ENCODE results near the gene SGMS2.

Gene SGMS2

GRCh38 chr4:107824350-107825071, at the start of gene SGMS2:
SGMS2 (plus strand) TSS chr4:107824932; CDS start chr4:107895554, 70,622 bp downstream.
- in situ Hi-C loops (cut with MboI; ENCODE audit: low sequenced_read_pairs) = no loop called here

- in situ Hi-C loops (cut with MboI; ENCODE audit: low sequenced_read_pairs) = no loop called here
These were observed 46.8 kb upstream of the SGMS2 start for GRCh38 chr4:107777890-107778289.

- in situ Hi-C loops (cut with MboI; ENCODE audit: low sequenced_read_pairs) = no loop called here
These were observed 45.8 kb upstream of the SGMS2 start for GRCh38 chr4:107778784-107779530.

- in situ Hi-C loops (cut with MboI; ENCODE audit: low sequenced_read_pairs) = no loop called here
These were observed 44.1 kb upstream of the SGMS2 start for GRCh38 chr4:107780665-107781064.

GRCh38 chr4:107791902-107792301, 32.8 kb upstream of the SGMS2 start:
- in situ Hi-C loops (cut with MboI; ENCODE audit: low sequenced_read_pairs) = no loop called here

- in situ Hi-C loops (cut with MboI; ENCODE audit: low sequenced_read_pairs) = no loop called here
These were observed 32.0 kb upstream of the SGMS2 start for GRCh38 chr4:107792711-107793110.

GRCh38 chr4:107793996-107794395, 30.7 kb upstream of the SGMS2 start:
- in situ Hi-C loops (cut with MboI; ENCODE audit: low sequenced_read_pairs) = no loop called here

GRCh38 chr4:107799669-107800450, 24.9 kb upstream of the SGMS2 start:
- in situ Hi-C loops (cut with MboI; ENCODE audit: low sequenced_read_pairs) = no loop called here

- in situ Hi-C loops (cut with MboI; ENCODE audit: low sequenced_read_pairs) = no loop called here
These were observed 24.0 kb upstream of the SGMS2 start for GRCh38 chr4:107800706-107801105.

GRCh38 chr4:107801766-107802211, 22.9 kb upstream of the SGMS2 start:
- in situ Hi-C loops (cut with MboI; ENCODE audit: low sequenced_read_pairs) = no loop called here

- in situ Hi-C loops (cut with MboI; ENCODE audit: low sequenced_read_pairs) = no loop called here
These were observed 19.8 kb upstream of the SGMS2 start for GRCh38 chr4:107804956-107805355.

- in situ Hi-C loops (cut with MboI; ENCODE audit: low sequenced_read_pairs) = no loop called here
These were observed 18.5 kb upstream of the SGMS2 start for GRCh38 chr4:107806196-107806595.

- in situ Hi-C loops (cut with MboI; ENCODE audit: low sequenced_read_pairs) = no loop called here
These were observed 16.2 kb upstream of the SGMS2 start for GRCh38 chr4:107808572-107808971.

GRCh38 chr4:107809210-107809609, 15.5 kb upstream of the SGMS2 start:
- in situ Hi-C loops (cut with MboI; ENCODE audit: low sequenced_read_pairs) = no loop called here

- in situ Hi-C loops (cut with MboI; ENCODE audit: low sequenced_read_pairs) = no loop called here
These were observed 10.0 kb upstream of the SGMS2 start for GRCh38 chr4:107814758-107815157.

- in situ Hi-C loops (cut with MboI; ENCODE audit: low sequenced_read_pairs) = no loop called here
These were observed 9.6 kb upstream of the SGMS2 start for GRCh38 chr4:107815158-107815557.

- in situ Hi-C loops (cut with MboI; ENCODE audit: low sequenced_read_pairs) = no loop called here
These were observed 6.3 kb upstream of the SGMS2 start for GRCh38 chr4:107818301-107818910.

GRCh38 chr4:107823870-107824349, 822 bp upstream of the SGMS2 start:
- in situ Hi-C loops (cut with MboI; ENCODE audit: low sequenced_read_pairs) = no loop called here

GRCh38 chr4:107825072-107825824, 516 bp downstream of the SGMS2 start:
- in situ Hi-C loops (cut with MboI; ENCODE audit: low sequenced_read_pairs) = no loop called here

- in situ Hi-C loops (cut with MboI; ENCODE audit: low sequenced_read_pairs) = no loop called here
These were observed 1.8 kb downstream of the SGMS2 start for GRCh38 chr4:107826421-107826980.

Measured in HL-60/S4 (cell line).